GM19023 (cell line): Measurements from ENCODE around the gene PTTG1IP2.
"Not testable (repeated sequence)": the region's sequence is repeated elsewhere in the genome, so short reads cannot be mapped to it uniquely, and the experiment has no call there.

Experiments used
- ATAC-seq: cut with Tn5 transposase; IDR thresholded peaks from one replicate; pipeline ENCODE4 v1.9.1; 2021; ENCODE audit warnings: mild to moderate bottlenecking, moderate library complexity; ENCODE audit not compliant: unreplicated experiment

Gene PTTG1IP2

GRCh38 chr7:90469554-90469953 is at the start of gene PTTG1IP2:
PTTG1IP2 (plus strand) TSS chr7:90469639; CDS start chr7:90469787, 148 bp downstream.
- no peak for ATAC-seq

- ATAC-seq: no peak
Observed at GRCh38 chr7:90421651-90422050, 47.8 kb upstream of the PTTG1IP2 start.

- peak; percentile 96 for ATAC-seq
Observed at GRCh38 chr7:90424720-90425119, 44.7 kb upstream of the PTTG1IP2 start.

GRCh38 chr7:90425376-90425775 is 44.1 kb upstream of the PTTG1IP2 start:
- no peak for ATAC-seq

DNA sequence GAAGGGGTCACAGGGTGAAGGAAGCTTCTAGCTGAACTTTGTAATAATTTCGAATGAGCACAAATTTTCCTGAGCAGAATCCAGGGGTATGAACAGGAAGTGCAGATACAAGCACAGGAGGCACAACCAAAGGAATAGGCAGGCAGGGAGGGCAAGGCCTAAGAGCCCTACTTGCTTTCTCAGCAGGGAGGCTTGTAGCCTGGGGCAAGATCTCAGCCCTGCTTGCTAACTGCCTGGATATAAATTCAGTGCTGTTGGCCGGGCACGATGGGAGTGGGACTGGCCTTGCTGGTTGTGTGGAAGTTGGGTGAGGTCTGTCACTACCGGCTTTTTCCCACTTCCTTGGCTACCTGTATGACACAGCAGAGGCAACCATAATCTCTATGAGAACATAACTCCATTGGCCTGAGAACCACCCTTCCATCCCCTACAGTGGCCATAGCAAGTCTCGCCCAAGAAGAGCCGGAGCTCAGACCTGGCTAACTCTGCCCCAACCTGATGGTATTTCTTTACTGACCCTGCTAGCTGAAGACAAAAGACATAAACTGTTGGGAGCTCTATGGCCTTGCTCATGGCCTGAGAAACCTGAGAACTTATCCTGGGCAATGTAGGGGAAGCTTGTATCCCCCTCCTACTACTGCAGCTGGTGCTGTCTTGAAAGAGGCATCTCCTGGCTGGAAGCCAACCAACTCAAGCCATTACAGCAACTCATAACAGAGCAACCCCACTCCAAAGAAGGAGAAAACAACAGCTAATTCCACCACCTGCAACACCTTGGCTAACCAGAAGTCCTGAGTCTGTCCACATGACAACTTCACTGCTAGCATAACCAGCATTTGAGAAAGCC is 38.6 kb upstream of the PTTG1IP2 start:
- no peak for ATAC-seq

GRCh38 chr7:90432752-90433151 is 36.7 kb upstream of the PTTG1IP2 start:
- no peak for ATAC-seq

DNA sequence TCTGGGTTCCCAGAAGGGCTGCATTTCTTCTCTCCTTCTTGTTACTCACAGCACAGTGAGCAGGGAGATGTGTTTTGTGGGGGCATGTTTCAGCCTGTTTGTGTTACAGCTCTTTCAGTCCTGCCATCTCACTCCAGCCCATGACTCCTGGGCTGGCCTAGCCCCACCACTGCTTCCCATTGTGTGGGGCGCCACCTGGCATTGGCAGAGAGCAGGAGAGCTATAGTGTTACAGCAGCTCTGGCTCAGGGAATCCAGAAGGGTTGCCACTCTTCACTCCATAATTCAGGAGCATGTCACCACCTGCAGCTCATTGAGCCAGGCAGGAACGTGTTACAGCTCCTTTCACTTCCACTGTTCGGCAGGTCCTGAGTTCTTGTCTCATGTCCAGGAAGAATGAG is 36.2 kb upstream of the PTTG1IP2 start:
- no peak for ATAC-seq

DNA sequence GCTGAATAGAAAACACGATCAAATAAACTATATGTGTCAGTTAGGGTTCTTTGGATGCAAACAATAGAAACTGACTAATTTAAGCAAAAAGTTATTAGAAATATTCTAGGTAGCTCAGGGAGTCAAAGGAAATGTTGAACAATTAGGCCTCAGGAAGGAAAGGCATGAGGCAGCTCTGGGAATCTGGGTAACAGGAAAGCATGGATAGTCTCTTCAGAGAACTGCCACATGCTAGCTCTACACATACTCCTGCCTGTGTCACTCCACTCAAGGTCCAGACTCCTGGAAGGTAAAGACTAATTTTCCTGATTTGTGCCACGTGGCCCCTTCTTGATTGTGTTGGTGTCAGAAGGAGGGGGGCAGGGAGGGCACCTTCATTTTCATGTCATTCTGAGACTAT is 23.8 kb upstream of the PTTG1IP2 start:
- ATAC-seq: no peak

- no peak for ATAC-seq
Observed at GRCh38 chr7:90446137-90446899, 23.1 kb upstream of the PTTG1IP2 start.

GRCh38 chr7:90453259-90453891 is 16.1 kb upstream of the PTTG1IP2 start:
- ATAC-seq: no peak

- no peak for ATAC-seq
Observed at GRCh38 chr7:90453931-90454330, 15.5 kb upstream of the PTTG1IP2 start.

- peak; percentile 93 for ATAC-seq
Observed at GRCh38 chr7:90455163-90456030, 14.0 kb upstream of the PTTG1IP2 start.

GRCh38 chr7:90458104-90458503 is 11.3 kb upstream of the PTTG1IP2 start:
- ATAC-seq: no peak

- no peak for ATAC-seq
Observed at GRCh38 chr7:90459888-90460287, 9.6 kb upstream of the PTTG1IP2 start.

GRCh38 chr7:90461219-90461618 is 8.2 kb upstream of the PTTG1IP2 start:
- ATAC-seq: no peak

GRCh38 chr7:90463151-90463628 is 6.2 kb upstream of the PTTG1IP2 start:
- ATAC-seq: not testable (repeated sequence)

- no peak for ATAC-seq
Observed at GRCh38 chr7:90465816-90466215, 3.6 kb upstream of the PTTG1IP2 start.

- no peak for ATAC-seq
Observed at GRCh38 chr7:90472805-90473540, 3.5 kb downstream of the PTTG1IP2 start.

- ATAC-seq: no peak
Observed at GRCh38 chr7:90473814-90474213, 4.4 kb downstream of the PTTG1IP2 start.
